SK-N-SH (cell line): ENCODE data around the gene ABHD12. TPM values are rescaled to one million over a fixed set of nuclear protein-coding genes. Genes with fewer than 3 reads are reported as not detected.

Experiments
- CTCF ChIA-PET: fragments of 300-600, 350-600 bp; formaldehyde crosslinking; extraction: SDS; loops from one replicate; lab custom pipeline; 2021; lab: Yijun Ruan, JAX
- POLR2A ChIA-PET: fragments of 350-600 bp; sonication (Branson Sonifier 250); formaldehyde crosslinking; extraction: SDS; loops from one replicate; lab custom pipeline; 2020; ENCODE audit warnings: antibody characterized with exemption, inconsistent platforms; lab: Yijun Ruan, JAX
- DNase-seq: peaks from one replicate; pipeline ENCODE4 v3.0.0; 2012
- H2AFZ ChIP-seq: fragments of 200-600 bp; sonication (generic); 2 replicates; pipeline ENCODE4 v1.8.1; 2016; ENCODE audit warnings: antibody characterized with exemption, mild to moderate bottlenecking, low read depth
- H3F3A ChIP-seq: fragments of 200-600 bp; sonication (generic); replicated peaks from 2 replicates; pipeline ENCODE3; 2016; ENCODE audit warnings: antibody characterized with exemption, mild to moderate bottlenecking; ENCODE audit not compliant: insufficient read depth
- H3K27ac ChIP-seq, 2 experiments: fragments of 200-500 bp in 1 of 2; fragments of 200-600 bp in 1 of 2; sonication (Bioruptor generic) in 1 of 2; sonication (generic), shearing (Covaris generic) in 1 of 2; 2 replicates each; pipeline versions ENCODE4 v1.5.1 to v1.6.1; 2014 to 2016; ENCODE audit warnings: low read depth in 2 of 2, inconsistent platforms in 1 of 2, low read length in 1 of 2, mild to moderate bottlenecking in 1 of 2, mixed read lengths in 1 of 2
- H3K27me3 ChIP-seq: fragments of 200-600 bp; sonication (generic), shearing (Covaris generic); 2 replicates; pipeline ENCODE4 v1.6.1; 2016; ENCODE audit warnings: mixed run types; ENCODE audit not compliant: insufficient read depth
- H3K36me3 ChIP-seq, 2 experiments: fragments of 200-500 bp in 1 of 2; fragments of 200-600 bp in 1 of 2; sonication (Bioruptor generic) in 1 of 2; sonication (generic) in 1 of 2; replicated peaks in 1 of 2; 2 replicates each; pipeline versions ENCODE3 to v1.5.1; 2014 to 2016; ENCODE audit warnings: low read length in 1 of 2, mild to moderate bottlenecking in 1 of 2; ENCODE audit not compliant: insufficient read depth in 2 of 2, control insufficient read depth in 1 of 2
- H3K4me1 ChIP-seq, 2 experiments: fragments of 200-500 bp in 1 of 2; fragments of 200-600 bp in 1 of 2; sonication (Bioruptor generic) in 1 of 2; sonication (generic), shearing (Covaris generic) in 1 of 2; 2 replicates each; pipeline versions ENCODE4 v1.5.1 to v1.6.1; 2014 to 2016; ENCODE audit warnings: low read depth in 1 of 2, low read length in 1 of 2, mixed run types in 1 of 2; ENCODE audit not compliant: insufficient read depth in 2 of 2, control insufficient read depth in 1 of 2
- H3K4me2 ChIP-seq: fragments of 200-600 bp; sonication (generic), shearing (Covaris generic); 2 replicates; pipeline ENCODE4 v1.6.1; 2017; ENCODE audit warnings: mixed run types
- H3K4me3 ChIP-seq, 2 experiments: fragments of 200-500 bp in 1 of 2; fragments of 200-600 bp in 1 of 2; sonication (Bioruptor generic) in 1 of 2; sonication (generic), shearing (Covaris generic) in 1 of 2; 2 replicates each; pipeline versions ENCODE4 v1.5.1 to v1.8.1; 2014 to 2016; ENCODE audit warnings: low read depth in 2 of 2, inconsistent platforms in 1 of 2, low read length in 1 of 2, mild to moderate bottlenecking in 1 of 2, mixed read lengths in 1 of 2, moderate library complexity in 1 of 2
- H3K79me2 ChIP-seq: fragments of 200-600 bp; sonication (generic); 2 replicates; pipeline ENCODE4 v1.8.1; 2017; ENCODE audit warnings: mild to moderate bottlenecking; ENCODE audit not compliant: insufficient read depth
- H3K9ac ChIP-seq: fragments of 200-600 bp; sonication (generic); 2 replicates; pipeline ENCODE4 v1.6.1; 2017; ENCODE audit warnings: mixed run types
- H3K9me2 ChIP-seq: fragments of 200-600 bp; sonication (generic); 2 replicates; pipeline ENCODE4 v1.6.1; 2017; ENCODE audit warnings: mixed run types
- H3K9me3 ChIP-seq: fragments of 200-600 bp; sonication (generic); 2 replicates; pipeline ENCODE4 v1.6.1; 2017; ENCODE audit warnings: mixed run types, mild to moderate bottlenecking, moderate library complexity
- H4K20me1 ChIP-seq: fragments of 200-600 bp; sonication (generic); 2 replicates; pipeline ENCODE4 v1.6.1; 2017; ENCODE audit warnings: mild to moderate bottlenecking, mixed run types; ENCODE audit not compliant: insufficient read depth
- EP300 ChIP-seq, 2 experiments: IDR thresholded peaks; 2 replicates each; pipeline versions ENCODE4 v1.4.0 to v1.6.1; 2012; ENCODE audit warnings: borderline replicate concordance in 1 of 2, low read depth in 1 of 2, low read length in 1 of 2
- EZH2phosphoT487 ChIP-seq: fragments of 200-600 bp; sonication (generic); IDR thresholded peaks from 2 replicates; pipeline ENCODE4 v1.6.1; 2017; ENCODE audit warnings: low read depth, mixed run types, mild to moderate bottlenecking, antibody characterized with exemption, moderate library complexity, borderline replicate concordance
- FOXM1 ChIP-seq: IDR thresholded peaks from 2 replicates; pipeline ENCODE4 v1.4.0; 2012; ENCODE audit warnings: low read depth, mild to moderate bottlenecking
- GABPA ChIP-seq: IDR thresholded peaks from 2 replicates; pipeline ENCODE4 v1.4.0; 2012; ENCODE audit warnings: low read depth, mild to moderate bottlenecking
- GATA2 ChIP-seq: sonication (generic); formaldehyde crosslinking; IDR thresholded peaks from 2 replicates; pipeline ENCODE4 v1.5.0; 2020; ENCODE audit warnings: mild to moderate bottlenecking, missing genetic modification reagents
- JUND ChIP-seq: IDR thresholded peaks from 2 replicates; pipeline ENCODE4 v1.4.0; 2012
- MEF2A ChIP-seq: IDR thresholded peaks from 2 replicates; pipeline ENCODE4 v1.4.0; 2012; ENCODE audit warnings: low read depth, borderline replicate concordance
- NRF1 ChIP-seq: IDR thresholded peaks from 2 replicates; pipeline ENCODE4 v1.6.1; 2012; ENCODE audit warnings: low read depth, mild to moderate bottlenecking, low read length
- POLR2AphosphoS5 ChIP-seq: IDR thresholded peaks from 2 replicates; pipeline ENCODE4 v1.6.1; 2012; ENCODE audit warnings: low read depth, low read length
- RCOR1 ChIP-seq: fragments of 150-350 bp; IDR thresholded peaks from 2 replicates; pipeline ENCODE4 v1.6.1; 2017; ENCODE audit warnings: antibody characterized with exemption, low read length
- RFX5 ChIP-seq: IDR thresholded peaks from 2 replicates; pipeline ENCODE4 v1.6.1; 2012; ENCODE audit warnings: mild to moderate bottlenecking, improper control_type of control experiment, low read length
- TAF1 ChIP-seq: IDR thresholded peaks from 2 replicates; pipeline ENCODE4 v1.6.1; 2012; ENCODE audit warnings: low read depth, mild to moderate bottlenecking, low read length, moderate library complexity, borderline replicate concordance
- TCF12 ChIP-seq: IDR thresholded peaks from 2 replicates; pipeline ENCODE4 v1.4.0; 2012
- YY1 ChIP-seq: IDR thresholded peaks from 2 replicates; pipeline ENCODE4 v1.4.0; 2012; ENCODE audit warnings: low read depth, mild to moderate bottlenecking
- ZBTB33 ChIP-seq: IDR thresholded peaks from 2 replicates; pipeline ENCODE4 v1.4.0; 2012; ENCODE audit warnings: low read depth, borderline replicate concordance
- WGBS: methylation state at CpG from one replicate; pipeline ENCODE4 v1.1.6; 2017; ENCODE audit warnings: low lambda C conversion rate; 5-methylcytosine and 5-hydroxymethylcytosine counted together
- polyA plus RNA-seq, 3 experiments: library from polyadenylated mRNA; depleted of rRNA; stranded (reverse); fragments of >200 nt; gene quantifications; 2 replicates each; pipeline ENCODE4 v1.2.3, GENCODE V29; 2012
- TF ChIP-seq, protein P1 (sequence below): IDR thresholded peaks from 2 replicates; pipeline ENCODE4 v1.6.1; 2012; ENCODE audit warnings: mild to moderate bottlenecking, low read depth, low read length, moderate library complexity
- TF ChIP-seq, protein P2 (sequence below): fragments of 150-350 bp; IDR thresholded peaks from 2 replicates; pipeline ENCODE4 v1.6.1; 2017; ENCODE audit warnings: antibody characterized with exemption, low read length, low read depth, borderline replicate concordance

The ABHD12 gene
- polyA plus RNA-seq, 1 of the 3 experiments (the other 2 are of a cell fraction), result 33.5 TPM

- ChIA-PET CTCF (interaction anchor here (1.2 to 4.4 kb wide), 5 partner anchors 9 to 415 kb away, joined by 4 to 29 read pairs (median 8); no protein-coding TSS in a partner anchor), POLR2A (interaction anchor here (1.5 kb wide), 1 partner anchor 9 kb away, joined by 9 read pairs; no protein-coding TSS in a partner anchor)
- H3K4me2 ChIP-seq, result peak overlapping the region; percentile 82
Measured at GRCh38 chr20:25408170-25408547, 17.5 kb upstream of the ABHD12 start.

DNA sequence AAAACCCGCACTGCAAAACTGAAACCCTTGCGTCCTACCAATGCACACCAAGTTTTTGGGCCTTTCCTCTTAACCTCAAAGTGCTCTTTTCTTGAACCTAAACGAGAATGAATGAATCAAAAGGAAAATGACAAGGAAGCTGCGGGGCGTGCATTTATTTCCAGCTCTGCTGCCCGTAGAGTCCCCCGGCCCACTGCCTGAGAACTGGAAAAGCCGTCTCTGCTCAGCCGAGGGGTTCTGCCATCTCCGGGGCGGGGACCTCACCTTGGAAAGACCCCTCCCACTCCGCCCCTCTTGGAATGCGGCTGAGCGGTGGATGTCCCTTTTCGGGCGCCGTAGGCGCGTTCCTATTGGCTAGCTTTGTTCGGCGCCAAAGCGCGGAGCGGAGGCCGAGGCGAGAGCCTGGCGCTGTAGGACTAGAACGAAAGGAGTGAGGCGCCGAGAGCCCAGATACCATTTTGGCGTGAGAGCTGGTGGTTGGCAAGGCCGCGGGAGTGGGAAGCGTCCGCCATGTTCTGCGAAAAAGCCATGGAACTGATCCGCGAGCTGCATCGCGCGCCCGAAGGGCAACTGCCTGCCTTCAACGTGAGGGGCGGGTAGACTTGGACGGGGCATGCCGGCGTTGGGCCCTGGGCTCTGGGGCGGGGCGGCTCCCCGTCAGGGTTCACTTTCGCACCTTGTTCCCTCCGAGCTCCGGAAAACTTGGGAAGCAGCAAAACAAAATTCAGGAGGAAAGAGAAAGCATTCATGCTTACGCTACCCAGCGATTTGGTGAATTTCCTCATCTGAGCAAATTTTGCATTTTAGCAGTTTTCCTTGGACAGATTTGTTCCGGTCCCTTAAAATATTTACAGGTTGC lies 16.9 kb upstream of the ABHD12 start, which contains the start of gene GINS1:
Gene GINS1 (plus strand): TSS at position 363 of the 859 bp plus-strand sequence. CDS start 148 bp downstream, at position 511.
- Histone ChIP-seq H3F3A (no peaks in the 10 kb centered on the region), H2AFZ (peak within 1 kb of the TSS; percentile 97), H3K4me1 (peaks cover 0 to 6% of the 10 kb centered on the region in 2 experiments; a peak in 1 of 4 replicates), H3K9me2 (no peaks in the 10 kb centered on the region), H3K9me3 (0 out of 2 replicates have a peak, but pooled peaks cover 8% of the 10 kb centered on the region), H3K4me2 (peak within 1 kb of the TSS; percentile 82), H3K4me3 (peak within 1 kb of the TSS; percentile 72 to 83), H3K9ac (peak within 1 kb of the TSS; percentile 92), H3K36me3 (no peaks in the 10 kb centered on the region), H4K20me1 (no peaks in the 10 kb centered on the region), H3K27me3 (no peaks in the 10 kb centered on the region), H3K27ac (peak within 1 kb of the TSS; percentile 36 to 50), H3K79me2 (peaks cover 48% of the 10 kb centered on the region)
- ChIA-PET CTCF (interaction anchor here (1.2 to 4.4 kb wide), 4 partner anchors 8 to 414 kb away, joined by 4 to 29 read pairs (median 8); no protein-coding TSS in a partner anchor), POLR2A (interaction anchor here (0.8 to 1.5 kb wide), 5 partner anchors 8 to 153 kb away, joined by 3 to 9 read pairs (median 4); partner anchors contain the start of gene ABHD12)
- WGBS, result 4% methylated on average over 51 of the region's 56 CpGs
- peak; percentile 96 for DNase-seq
- 0 out of 2 replicates have a peak, but pooled peaks have one; percentile 9 for TF ChIP-seq RCOR1
- no peak for TF ChIP-seq EZH2phosphoT487
- no peak for TF ChIP-seq GATA2 (CRISPR knock-in tag)
- peak; percentile 87 for TF ChIP-seq POLR2AphosphoS5
- TF ChIP-seq GABPA, result no peak
- TF ChIP-seq, protein P1, sequence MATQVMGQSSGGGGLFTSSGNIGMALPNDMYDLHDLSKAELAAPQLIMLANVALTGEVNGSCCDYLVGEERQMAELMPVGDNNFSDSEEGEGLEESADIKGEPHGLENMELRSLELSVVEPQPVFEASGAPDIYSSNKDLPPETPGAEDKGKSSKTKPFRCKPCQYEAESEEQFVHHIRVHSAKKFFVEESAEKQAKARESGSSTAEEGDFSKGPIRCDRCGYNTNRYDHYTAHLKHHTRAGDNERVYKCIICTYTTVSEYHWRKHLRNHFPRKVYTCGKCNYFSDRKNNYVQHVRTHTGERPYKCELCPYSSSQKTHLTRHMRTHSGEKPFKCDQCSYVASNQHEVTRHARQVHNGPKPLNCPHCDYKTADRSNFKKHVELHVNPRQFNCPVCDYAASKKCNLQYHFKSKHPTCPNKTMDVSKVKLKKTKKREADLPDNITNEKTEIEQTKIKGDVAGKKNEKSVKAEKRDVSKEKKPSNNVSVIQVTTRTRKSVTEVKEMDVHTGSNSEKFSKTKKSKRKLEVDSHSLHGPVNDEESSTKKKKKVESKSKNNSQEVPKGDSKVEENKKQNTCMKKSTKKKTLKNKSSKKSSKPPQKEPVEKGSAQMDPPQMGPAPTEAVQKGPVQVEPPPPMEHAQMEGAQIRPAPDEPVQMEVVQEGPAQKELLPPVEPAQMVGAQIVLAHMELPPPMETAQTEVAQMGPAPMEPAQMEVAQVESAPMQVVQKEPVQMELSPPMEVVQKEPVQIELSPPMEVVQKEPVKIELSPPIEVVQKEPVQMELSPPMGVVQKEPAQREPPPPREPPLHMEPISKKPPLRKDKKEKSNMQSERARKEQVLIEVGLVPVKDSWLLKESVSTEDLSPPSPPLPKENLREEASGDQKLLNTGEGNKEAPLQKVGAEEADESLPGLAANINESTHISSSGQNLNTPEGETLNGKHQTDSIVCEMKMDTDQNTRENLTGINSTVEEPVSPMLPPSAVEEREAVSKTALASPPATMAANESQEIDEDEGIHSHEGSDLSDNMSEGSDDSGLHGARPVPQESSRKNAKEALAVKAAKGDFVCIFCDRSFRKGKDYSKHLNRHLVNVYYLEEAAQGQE, result 0 out of 2 replicates have a peak, but pooled peaks have one; percentile 15
- TF ChIP-seq FOXM1, result no peak
- no peak for TF ChIP-seq RFX5

More at GRCh38 chr20:25408170-25408547, 17.5 kb upstream of the ABHD12 start:
- no peak for TF ChIP-seq TCF12
- TF ChIP-seq MEF2A, result no peak
- no peak for TF ChIP-seq YY1
- TF ChIP-seq EP300 (IDR thresholded peaks at IDR 0.05; ENCODE audit: borderline replicate concordance in 1 of 2, low read depth in 1 of 2, low read length in 1 of 2), result no peak
- TF ChIP-seq JUND, result no peak
- TF ChIP-seq TAF1, result no peak
- TF ChIP-seq, protein P2, sequence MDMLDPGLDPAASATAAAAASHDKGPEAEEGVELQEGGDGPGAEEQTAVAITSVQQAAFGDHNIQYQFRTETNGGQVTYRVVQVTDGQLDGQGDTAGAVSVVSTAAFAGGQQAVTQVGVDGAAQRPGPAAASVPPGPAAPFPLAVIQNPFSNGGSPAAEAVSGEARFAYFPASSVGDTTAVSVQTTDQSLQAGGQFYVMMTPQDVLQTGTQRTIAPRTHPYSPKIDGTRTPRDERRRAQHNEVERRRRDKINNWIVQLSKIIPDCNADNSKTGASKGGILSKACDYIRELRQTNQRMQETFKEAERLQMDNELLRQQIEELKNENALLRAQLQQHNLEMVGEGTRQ, result no peak
- TF ChIP-seq FOXM1, result no peak
- TF ChIP-seq RCOR1, result no peak
- TF ChIP-seq GABPA, result no peak
- no peak for TF ChIP-seq ZBTB33
- no peak for TF ChIP-seq NRF1
- Histone ChIP-seq H3K9me3 (0 out of 2 replicates have a peak, but pooled peaks cover 5% of the 10 kb centered on the region), H3K9me2 (no peaks in the 10 kb centered on the region), H3K36me3 (no peaks in the 10 kb centered on the region), H3K9ac (peak overlapping the region; percentile 92), H3K27me3 (no peaks in the 10 kb centered on the region), H3K4me3 (peak overlapping the region; percentile 72 to 83), H3F3A (no peaks in the 10 kb centered on the region), H2AFZ (peak overlapping the region; percentile 97), H3K79me2 (peaks cover 54% of the 10 kb centered on the region), H3K27ac (peak overlapping the region; percentile 36 to 50; a peak in 3 of 4 replicates), H4K20me1 (no peaks in the 10 kb centered on the region), H3K4me1 (peaks cover 0 to 6% of the 10 kb centered on the region in 2 experiments; a peak in 1 of 4 replicates)
- DNase-seq, result peak; percentile 15
- WGBS, result 2% methylated on average over 4 of the region's 4 CpGs
